GM12878 (cell line): ENCODE data around the gene CD9. TPM values are rescaled to one million over a fixed set of nuclear protein-coding genes. Genes with fewer than 3 reads are reported as not detected.

Source experiments
- ATAC-seq: fragments of 200-7000 bp; cut with Tn5 transposase; 3 replicates; pipeline ENCODE4 v1.9.1; 2020; ENCODE audit warnings: mild to moderate bottlenecking, moderate library complexity
- BruUV-seq: library from RNA; stranded (reverse); fragments of 400-500 nt; replicated peaks from 2 replicates; lab custom pipeline; 2021; lab: Mats Ljungman, UMichigan
- CTCF ChIA-PET: fragments of 300-600 bp; sonication (Branson Sonifier 250); formaldehyde crosslinking; extraction: SDS; loops from one replicate; lab custom pipeline; 2021; ENCODE audit warnings: inconsistent platforms; lab: Yijun Ruan, JAX
- POLR2A ChIA-PET: fragments of 350-600 bp; formaldehyde crosslinking; extraction: SDS; loops from one replicate; lab custom pipeline; 2021; ENCODE audit warnings: inconsistent platforms; lab: Charles Lee
- RAD21 ChIA-PET: fragments of 300-600 bp; sonication (Branson Sonifier 250); formaldehyde crosslinking; loops from one replicate; lab custom pipeline; 2023; ENCODE audit warnings: antibody characterized with exemption; ENCODE audit not compliant: unreplicated experiment; lab: Charles Lee
- SMC1A ChIA-PET: fragments of 300-600 bp; sonication (Branson Sonifier 250); formaldehyde crosslinking; loops from one replicate; lab custom pipeline; 2023; ENCODE audit not compliant: unreplicated experiment, uncharacterized antibody; lab: Charles Lee
- DNase-seq: peaks from one replicate; pipeline ENCODE4 v3.0.0-alpha.2; 2011; ENCODE audit warnings: low read depth, low spot score
- FAIRE-seq: peaks from 3 replicates; lab custom pipeline; 2011; peaks lifted over from hg19 to GRCh38; lab: Jason Lieb, UNC
- H2AFZ ChIP-seq: 2 replicates; pipeline ENCODE4 v1.6.0; 2011; ENCODE audit warnings: low read depth, low read length, control low read depth; ENCODE audit not compliant: control insufficient read depth
- H3K27ac ChIP-seq: 2 replicates; pipeline ENCODE4 v1.5.1; 2011; ENCODE audit warnings: control low read depth; ENCODE audit not compliant: control insufficient read depth, insufficient read depth
- H3K27me3 ChIP-seq, 2 experiments: replicated peaks in 1 of 2; 2 replicates each; pipeline versions ENCODE4 v1.6.0 to v1.6.1; 2011; ENCODE audit warnings: low read length in 1 of 2; ENCODE audit not compliant: control insufficient read depth in 2 of 2, insufficient read depth in 2 of 2
- H3K36me3 ChIP-seq, 2 experiments: 2 replicates each; pipeline ENCODE4 v1.5.1; 2011; ENCODE audit warnings: low read length in 1 of 2; ENCODE audit not compliant: control insufficient read depth in 2 of 2, insufficient read depth in 2 of 2
- H3K4me1 ChIP-seq: 2 replicates; pipeline ENCODE4 v1.6.1; 2011; ENCODE audit warnings: mild to moderate bottlenecking, low read length, moderate library complexity, mixed read lengths; ENCODE audit not compliant: control insufficient read depth, insufficient read depth
- H3K4me2 ChIP-seq: 2 replicates; pipeline ENCODE4 v1.6.0; 2011; ENCODE audit warnings: control low read depth; ENCODE audit not compliant: control insufficient read depth, insufficient read depth
- H3K4me3 ChIP-seq: fragments of 200-600 bp; sonication (generic); 2 replicates; pipeline ENCODE4 v1.5.1; 2016
- H3K79me2 ChIP-seq: 2 replicates; pipeline ENCODE4 v1.6.0; 2011; ENCODE audit warnings: low read length; ENCODE audit not compliant: control insufficient read depth, insufficient read depth
- H3K9ac ChIP-seq: 2 replicates; pipeline ENCODE4 v1.8.0; 2011; ENCODE audit warnings: low read length, control low read depth, mixed read lengths; ENCODE audit not compliant: control insufficient read depth, insufficient read depth
- H3K9me3 ChIP-seq: replicated peaks from 3 replicates; pipeline ENCODE4 v1.5.1; 2011; ENCODE audit warnings: mild to moderate bottlenecking, low read length; ENCODE audit not compliant: control insufficient read depth, insufficient read depth
- H4K20me1 ChIP-seq: 2 replicates; pipeline ENCODE4 v1.6.0; 2011; ENCODE audit not compliant: control insufficient read depth, insufficient read depth
- ESRRA ChIP-seq: IDR thresholded peaks from 2 replicates; pipeline ENCODE4 v1.6.1; 2012; ENCODE audit warnings: mild to moderate bottlenecking, low read length, improper control_type of control experiment
- HDAC6 ChIP-seq: fragments of 200-600 bp; sonication (generic); IDR thresholded peaks from one replicate; pipeline ENCODE4 v1.8.0; 2017; ENCODE audit warnings: antibody characterized with exemption; ENCODE audit not compliant: unreplicated experiment
- IKZF2 ChIP-seq, 2 experiments: fragments of 450-650 bp; IDR thresholded peaks; 2 replicates each; pipeline ENCODE4 v1.6.1; 2017; ENCODE audit warnings: mild to moderate bottlenecking in 2 of 2, moderate library complexity in 2 of 2
- NRF1 ChIP-seq: conservative IDR thresholded peaks from 2 replicates; pipeline ENCODE4 v1.6.1; 2011; ENCODE audit warnings: mild to moderate bottlenecking, low read depth, low read length, improper control_type of control experiment
- PKNOX1 ChIP-seq: fragments of 450-650 bp; IDR thresholded peaks from 2 replicates; pipeline ENCODE4 v1.6.1; 2016; ENCODE audit warnings: mild to moderate bottlenecking
- PML ChIP-seq: IDR thresholded peaks from 2 replicates; pipeline ENCODE4 v1.6.1; 2012; ENCODE audit warnings: low read length, inconsistent platforms
- RELA ChIP-seq: fragments of 450-650 bp; IDR thresholded peaks from 2 replicates; pipeline ENCODE4 v1.8.0; 2014; ENCODE audit warnings: borderline replicate concordance; ENCODE audit not compliant: partially characterized antibody
- SMARCA5 ChIP-seq: fragments of 450-650 bp; IDR thresholded peaks from 2 replicates; pipeline ENCODE4 v1.6.1; 2017; ENCODE audit warnings: mild to moderate bottlenecking
- SPI1 ChIP-seq: IDR thresholded peaks from 2 replicates; pipeline ENCODE4 v1.6.1; 2011; ENCODE audit warnings: low read depth, mild to moderate bottlenecking, low read length, moderate library complexity, borderline replicate concordance; ENCODE audit not compliant: insufficient read depth
- TARDBP ChIP-seq: IDR thresholded peaks from 2 replicates; pipeline ENCODE4 v1.6.1; 2016; ENCODE audit warnings: borderline replicate concordance
- TCF3 ChIP-seq: IDR thresholded peaks from 2 replicates; pipeline ENCODE4 v1.6.1; 2012; ENCODE audit warnings: low read depth, mild to moderate bottlenecking, low read length, borderline replicate concordance; ENCODE audit not compliant: insufficient read depth
- TCF7 ChIP-seq: IDR thresholded peaks from 2 replicates; pipeline ENCODE4 v1.6.1; 2014; ENCODE audit warnings: antibody characterized with exemption, borderline replicate concordance
- YY1 ChIP-seq: IDR thresholded peaks from 2 replicates; pipeline ENCODE4 v1.6.1; 2011; ENCODE audit warnings: low read depth, mild to moderate bottlenecking, low read length
- ZBTB40 ChIP-seq: fragments of 450-650 bp; IDR thresholded peaks from 2 replicates; pipeline ENCODE4 v1.6.1; 2016; ENCODE audit warnings: mild to moderate bottlenecking, moderate library complexity, borderline replicate concordance
- WGBS: methylation state at CpG from one replicate; pipeline ENCODE4 v1.1.6; 2016; ENCODE audit warnings: low lambda C conversion rate; ENCODE audit not compliant: insufficient replicate concordance, insufficient coverage; ENCODE audit errors: missing lambda C conversion rate; 5-methylcytosine and 5-hydroxymethylcytosine counted together
- in situ Hi-C: fragments of 300-500 bp; cut with MboI; formaldehyde crosslinking; loops from 9 replicates; pipeline ENCODE4 v1.14.3; 2018; ENCODE audit warnings: mixed read lengths
- intact Hi-C: fragments of 100-400 bp; cut with micrococcal nuclease; formaldehyde crosslinking; loops from one replicate; pipeline ENCODE4 v1.14.2; 2022; ENCODE audit not compliant: unreplicated experiment
- polyA plus RNA-seq, 11 experiments: library from polyadenylated mRNA; depleted of rRNA in 4 of 11; unstranded in 6 of 11; stranded (reverse) in 5 of 11; fragments of >200 nt; fragmentation: Nextera tagmentation in 4 of 11; fragmentation: Illumina TruSeq in 1 of 11; extraction: Ambion mirVana in 4 of 11; extraction: Trizol in 1 of 11; gene quantifications; 1 replicate in 1 of 11; 2 replicates in 10 of 11; pipeline versions ENCODE4 v1.2.1 to v1.2.3, GENCODE V29; 2011 to 2016; ENCODE audit warnings: inconsistent platforms in 2 of 11, missing spikeins in 2 of 11, low read depth in 1 of 11
- total RNA-seq, 4 experiments: library from RNA; depleted of rRNA in 3 of 4; stranded (reverse); fragments of >200 nt in 3 of 4; fragmentation: Illumina TruSeq in 1 of 4; extraction: Trizol in 1 of 4; gene quantifications; 2 replicates each; pipeline versions ENCODE4 v1.2.1 to v1.2.3, GENCODE V29; 2013 to 2021
- TF ChIP-seq, protein P1 (sequence below): fragments of 450-650 bp; IDR thresholded peaks from 2 replicates; pipeline ENCODE4 v1.6.1; 2017; ENCODE audit warnings: mild to moderate bottlenecking

CD9 gene
- total and polyA plus RNA-seq, 10 of the 15 experiments (the other 5 are each of a cell fraction or from before 2014, with no cell fraction given), result 4.8 to 29.9 (median 9.7) TPM

DNA sequence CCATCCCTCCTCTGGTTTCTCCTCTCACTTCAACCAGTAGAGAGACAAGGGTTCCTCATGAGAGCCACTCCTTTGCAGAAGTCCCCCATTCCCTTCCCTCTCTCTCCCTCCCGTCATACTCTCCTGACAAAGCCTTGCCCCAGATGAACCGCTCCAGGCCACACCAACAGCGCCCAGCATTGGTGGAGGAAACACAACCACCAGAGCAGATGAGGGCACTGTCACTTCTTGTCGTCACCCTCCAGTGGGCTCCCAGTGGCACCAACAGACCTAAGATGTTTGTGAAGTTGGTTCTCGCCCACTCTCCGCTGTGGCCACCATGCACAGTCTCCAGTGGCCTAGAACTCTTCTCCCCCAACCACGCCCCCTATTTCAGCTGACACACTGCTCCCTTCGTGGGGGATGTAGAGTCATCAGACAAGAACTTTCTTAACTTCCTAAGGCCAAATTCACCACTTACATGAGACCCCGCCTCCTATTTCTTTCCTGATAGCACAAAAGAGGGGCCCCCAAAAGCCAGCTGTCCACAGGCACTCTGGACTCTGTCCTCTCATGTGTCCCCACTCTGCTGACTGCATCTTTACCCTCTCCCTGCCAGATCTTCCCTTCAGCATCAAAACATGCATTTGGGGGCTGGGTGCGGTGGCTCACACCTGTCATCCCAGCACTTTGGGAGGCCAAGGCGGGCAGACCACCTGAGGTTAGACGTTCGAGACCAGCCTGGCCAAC is 81.0 kb downstream of the CD9 start (continued):
- TF ChIP-seq ZBTB40 (no peak), SPI1 (no peak)

- no TSS peak for BruUV-seq
- H3K4me3 ChIP-seq, result no peak overlapping the region
- no peak overlapping the region for H3K27ac ChIP-seq
- H3K27me3 ChIP-seq, result no peaks in the 10 kb centered on the region; a peak in 1 of 4 replicates
- no peak overlapping the region for H3K4me2 ChIP-seq
- no peak for ATAC-seq
- ChIA-PET RAD21 (interaction anchor here (2.0 to 3.0 kb wide), 3 partner anchors 12 to 294 kb away, joined by 4 to 28 read pairs (median 7); no protein-coding TSS in a partner anchor), POLR2A (no interaction called here), CTCF (interaction anchor here (1.3 to 8.0 kb wide), 3 partner anchors 86 to 215 kb away, joined by 3 to 147 read pairs (median 53); partner anchors contain the start of gene CD9), SMC1A (interaction anchor here (1.2 to 10.3 kb wide), 3 partner anchors 86 to 294 kb away, joined by 3 to 107 read pairs (median 11); no protein-coding TSS in a partner anchor)
- no peaks in the 10 kb centered on the region for H3K36me3 ChIP-seq
- no peak overlapping the region for H2AFZ ChIP-seq
- H3K9me3 ChIP-seq, result no peaks in the 10 kb centered on the region
- no peaks in the 10 kb centered on the region for H4K20me1 ChIP-seq
- in situ Hi-C loops, result no loop called here
- DNase-seq, result no peak
- H3K9ac ChIP-seq, result no peak overlapping the region
- intact Hi-C loops, result no loop called here
- peaks cover 7% of the 10 kb centered on the region; the same call in 1 of the 2 replicates for H3K4me1 ChIP-seq
- H3K79me2 ChIP-seq, result no peaks in the 10 kb centered on the region
- 44% methylated on average over 4 of the region's 4 CpGs for WGBS
- no peak for FAIRE-seq
- TF ChIP-seq ESRRA, result no peak
- no peak for TF ChIP-seq TCF3
- no peak for TF ChIP-seq PKNOX1
- TF ChIP-seq YY1, result no peak
- TF ChIP-seq NRF1, result no peak
- TF ChIP-seq, protein P1, sequence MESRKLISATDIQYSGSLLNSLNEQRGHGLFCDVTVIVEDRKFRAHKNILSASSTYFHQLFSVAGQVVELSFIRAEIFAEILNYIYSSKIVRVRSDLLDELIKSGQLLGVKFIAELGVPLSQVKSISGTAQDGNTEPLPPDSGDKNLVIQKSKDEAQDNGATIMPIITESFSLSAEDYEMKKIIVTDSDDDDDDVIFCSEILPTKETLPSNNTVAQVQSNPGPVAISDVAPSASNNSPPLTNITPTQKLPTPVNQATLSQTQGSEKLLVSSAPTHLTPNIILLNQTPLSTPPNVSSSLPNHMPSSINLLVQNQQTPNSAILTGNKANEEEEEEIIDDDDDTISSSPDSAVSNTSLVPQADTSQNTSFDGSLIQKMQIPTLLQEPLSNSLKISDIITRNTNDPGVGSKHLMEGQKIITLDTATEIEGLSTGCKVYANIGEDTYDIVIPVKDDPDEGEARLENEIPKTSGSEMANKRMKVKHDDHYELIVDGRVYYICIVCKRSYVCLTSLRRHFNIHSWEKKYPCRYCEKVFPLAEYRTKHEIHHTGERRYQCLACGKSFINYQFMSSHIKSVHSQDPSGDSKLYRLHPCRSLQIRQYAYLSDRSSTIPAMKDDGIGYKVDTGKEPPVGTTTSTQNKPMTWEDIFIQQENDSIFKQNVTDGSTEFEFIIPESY, result no peak
- TF ChIP-seq PML, result no peak
- TF ChIP-seq SMARCA5, result no peak
- TF ChIP-seq TARDBP, result no peak
- TF ChIP-seq TCF7, result no peak
- no peak for TF ChIP-seq RELA
- no peak for TF ChIP-seq IKZF2 (IDR thresholded peaks at IDR 0.05)
- no peak for TF ChIP-seq HDAC6
Measured at GRCh38 chr12:6282453-6282840, 82.2 kb downstream of the CD9 start.
